ENCODE measurements around the gene CLEC4F. TPM values are rescaled to one million over a fixed set of nuclear protein-coding genes. Genes with fewer than 3 reads are reported as not detected.

Gene CLEC4F
- total RNA-seq, 1 donor from 2014 or later: not detected

- no peak for DNase-seq (ENCODE audit: low read depth)
- no peak for TF ChIP-seq CTCF (IDR thresholded peaks at IDR 0.05; ENCODE audit: insufficient read depth, low read length, poor library complexity, severe bottlenecking)
- Histone ChIP-seq H3K4me3 (ENCODE audit: low read depth, low read length) (no peak overlapping the region), H3K36me3 (ENCODE audit: control insufficient read depth, insufficient read depth, low read length) (no peaks in the 10 kb centered on the region), H3K27me3 (ENCODE audit: control insufficient read depth, insufficient read depth, low read length) (peaks cover 2% of the 10 kb centered on the region)
Observed at GRCh38 chr2:70830366-70830765, 10.0 kb upstream of the CLEC4F start.

- no peaks in the 10 kb centered on the region for H3K36me3 ChIP-seq (ENCODE audit: control insufficient read depth, insufficient read depth, low read length)
- no peak for DNase-seq (ENCODE audit: low read depth)
- H3K4me3 ChIP-seq (ENCODE audit: low read depth, low read length): no peak overlapping the region
- peaks cover 2% of the 10 kb centered on the region for H3K27me3 ChIP-seq (ENCODE audit: control insufficient read depth, insufficient read depth, low read length)
- no peak for TF ChIP-seq CTCF (IDR thresholded peaks at IDR 0.05; ENCODE audit: insufficient read depth, low read length, poor library complexity, severe bottlenecking)
Observed at GRCh38 chr2:70829916-70830315, 9.5 kb upstream of the CLEC4F start.

- no peak for TF ChIP-seq CTCF (IDR thresholded peaks at IDR 0.05; ENCODE audit: insufficient read depth, low read length, poor library complexity, severe bottlenecking)
- peaks cover 2% of the 10 kb centered on the region for H3K27me3 ChIP-seq (ENCODE audit: control insufficient read depth, insufficient read depth, low read length)
- no peak overlapping the region for H3K4me3 ChIP-seq (ENCODE audit: low read depth, low read length)
- no peak for DNase-seq (ENCODE audit: low read depth)
- H3K36me3 ChIP-seq (ENCODE audit: control insufficient read depth, insufficient read depth, low read length): no peaks in the 10 kb centered on the region
Observed at GRCh38 chr2:70828914-70829824, 8.8 kb upstream of the CLEC4F start.

GRCh38 chr2:70828115-70828514, 7.7 kb upstream of the CLEC4F start:
- Histone ChIP-seq H3K36me3 (ENCODE audit: control insufficient read depth, insufficient read depth, low read length) (no peaks in the 10 kb centered on the region), H3K4me3 (ENCODE audit: low read depth, low read length) (no peak overlapping the region)
- DNase-seq (ENCODE audit: low read depth): no peak

GRCh38 chr2:70827388-70827787, 7.0 kb upstream of the CLEC4F start:
- peaks cover 2% of the 10 kb centered on the region for H3K27me3 ChIP-seq (ENCODE audit: control insufficient read depth, insufficient read depth, low read length)
- H3K4me3 ChIP-seq (ENCODE audit: low read depth, low read length): no peak overlapping the region
- no peaks in the 10 kb centered on the region for H3K36me3 ChIP-seq (ENCODE audit: control insufficient read depth, insufficient read depth, low read length)
- DNase-seq (ENCODE audit: low read depth): no peak
- no peak for TF ChIP-seq CTCF (IDR thresholded peaks at IDR 0.05; ENCODE audit: insufficient read depth, low read length, poor library complexity, severe bottlenecking)

More at GRCh38 chr2:70828115-70828514, 7.7 kb upstream of the CLEC4F start:
- TF ChIP-seq CTCF (IDR thresholded peaks at IDR 0.05; ENCODE audit: insufficient read depth, low read length, poor library complexity, severe bottlenecking): no peak
- peaks cover 2% of the 10 kb centered on the region for H3K27me3 ChIP-seq (ENCODE audit: control insufficient read depth, insufficient read depth, low read length)
